GM18873 (cell line): ENCODE results near the gene KCNH1.

Experiments used
- ATAC-seq: cut with Tn5 transposase; IDR thresholded peaks from one replicate; pipeline ENCODE4 v1.9.1; 2021; ENCODE audit warnings: mild to moderate bottlenecking, moderate library complexity, moderate number of reproducible peaks; ENCODE audit not compliant: unreplicated experiment, low FRiP score

The KCNH1 gene

DNA sequence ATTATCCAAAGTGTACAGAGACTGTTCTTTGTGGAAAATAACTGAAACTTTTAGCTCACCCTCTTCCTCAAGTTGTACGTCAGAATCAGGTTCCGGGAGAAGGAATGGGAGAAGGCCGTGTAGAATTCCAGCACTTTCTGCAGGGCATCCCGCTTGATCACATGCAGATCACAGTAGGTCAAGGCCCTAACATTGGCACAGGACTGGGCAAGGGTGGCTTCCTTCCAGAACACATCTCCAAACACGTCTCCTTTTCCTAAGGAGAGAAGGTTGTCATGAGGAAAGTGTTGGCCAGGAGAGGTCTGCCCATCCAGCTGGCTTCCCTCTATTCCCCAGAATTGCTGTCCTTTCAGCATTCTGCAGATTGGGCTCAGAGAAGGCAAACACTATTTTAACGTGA is 358.7 kb downstream of the KCNH1 start:
- ATAC-seq = no peak

DNA sequence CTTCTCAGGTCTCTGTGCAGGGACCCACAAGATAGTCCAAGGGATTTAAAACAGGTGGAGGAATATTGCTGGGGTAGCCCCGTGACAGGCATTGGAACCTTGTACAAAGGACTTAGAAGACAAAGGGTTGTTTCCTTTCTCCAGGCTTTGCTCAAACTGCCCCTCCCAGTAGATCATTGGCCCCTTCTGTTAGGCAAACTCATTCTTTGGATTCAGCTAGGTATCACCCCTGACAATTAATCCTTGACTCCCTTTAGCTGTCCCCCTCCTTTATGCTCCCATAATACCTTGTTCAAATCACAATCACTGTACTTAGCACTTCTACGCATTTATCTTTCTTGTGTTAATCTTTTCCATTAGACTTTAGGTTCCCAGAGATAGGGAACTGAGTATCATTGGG is 360.5 kb downstream of the KCNH1 start:
- no peak for ATAC-seq

DNA sequence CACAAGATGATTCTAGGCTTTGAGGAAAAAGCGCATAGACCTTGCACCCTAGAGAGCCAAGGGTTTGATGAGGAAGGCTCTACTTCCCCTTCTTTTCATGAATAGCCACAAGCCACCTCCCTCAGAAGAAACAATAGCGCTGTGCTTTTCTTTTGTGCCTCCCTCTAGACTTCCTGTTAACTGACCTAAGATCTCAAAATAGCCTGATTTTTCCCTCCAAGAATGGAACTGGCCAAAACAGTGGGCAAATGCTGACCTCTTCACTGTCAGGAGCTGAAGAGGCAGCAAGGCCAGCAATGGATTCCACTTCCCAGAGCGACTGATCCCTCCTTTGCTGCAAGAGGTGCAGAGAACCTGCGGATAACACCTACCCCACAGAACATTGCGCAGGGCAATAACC is 362.8 kb downstream of the KCNH1 start:
- ATAC-seq = no peak

DNA sequence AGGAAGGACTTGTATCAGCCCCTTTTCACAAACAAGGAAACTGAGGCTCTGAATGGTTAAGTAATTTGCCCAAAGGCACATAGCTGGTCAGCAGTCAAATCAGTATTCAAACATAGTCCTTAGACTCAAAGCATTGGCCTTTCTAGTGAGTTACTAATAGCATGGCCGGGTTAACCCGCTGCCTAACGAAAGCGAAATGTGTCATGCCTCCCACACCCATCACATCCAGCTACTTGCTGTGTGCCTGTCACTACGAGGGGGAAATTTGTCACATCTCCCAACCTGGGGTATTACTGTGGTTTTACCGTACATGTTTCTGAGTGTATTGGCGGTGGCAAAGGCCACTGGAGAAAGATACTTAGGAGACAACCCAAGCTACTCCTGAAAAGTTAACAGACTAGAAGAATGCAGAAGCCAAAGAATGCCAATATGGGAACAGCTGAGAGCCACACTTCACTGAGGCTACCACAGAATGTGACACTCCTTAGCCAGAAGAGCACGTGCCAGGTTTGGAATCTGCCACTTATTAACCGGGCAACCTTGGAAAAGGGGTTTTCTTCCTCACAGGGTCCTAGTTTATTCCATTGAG is 363.5 kb downstream of the KCNH1 start:
- no peak for ATAC-seq

DNA sequence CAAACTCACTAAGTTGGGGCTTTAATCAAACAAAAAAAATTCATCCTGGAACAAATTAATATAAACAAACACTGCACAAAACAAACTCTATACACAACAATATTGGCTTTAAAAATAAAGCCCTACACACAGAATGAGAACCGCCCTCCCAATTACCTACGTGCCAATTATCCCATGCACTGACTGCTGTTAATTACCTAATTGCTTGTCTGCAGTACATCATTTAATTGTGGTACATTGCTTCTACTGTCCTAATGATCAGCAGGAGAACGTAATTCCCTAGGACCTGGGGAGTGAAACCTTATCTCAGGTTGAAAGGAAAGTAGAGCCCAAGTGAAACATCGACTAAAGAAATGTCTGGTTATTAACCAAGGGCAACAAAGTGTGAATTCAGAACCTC is 364.5 kb downstream of the KCNH1 start:
- no peak for ATAC-seq

DNA sequence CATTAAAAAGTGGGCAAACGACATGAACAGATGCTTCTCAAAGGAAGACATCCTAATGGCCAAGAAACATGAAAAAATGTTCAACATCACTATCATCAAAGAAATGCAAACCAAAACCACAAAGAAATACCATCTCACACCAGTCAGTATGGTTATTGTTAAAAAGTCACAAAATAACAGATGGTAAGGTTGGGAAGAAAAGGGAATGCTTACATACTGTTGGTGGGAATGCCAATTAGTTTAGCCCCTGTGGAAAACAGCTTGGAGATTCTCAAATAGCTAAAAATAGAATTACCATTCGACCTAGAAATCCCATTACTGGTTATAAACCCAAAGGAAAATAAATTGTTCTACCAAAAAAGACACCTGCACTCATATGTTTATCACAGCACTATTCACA is 369.4 kb downstream of the KCNH1 start:
- no peak for ATAC-seq

DNA sequence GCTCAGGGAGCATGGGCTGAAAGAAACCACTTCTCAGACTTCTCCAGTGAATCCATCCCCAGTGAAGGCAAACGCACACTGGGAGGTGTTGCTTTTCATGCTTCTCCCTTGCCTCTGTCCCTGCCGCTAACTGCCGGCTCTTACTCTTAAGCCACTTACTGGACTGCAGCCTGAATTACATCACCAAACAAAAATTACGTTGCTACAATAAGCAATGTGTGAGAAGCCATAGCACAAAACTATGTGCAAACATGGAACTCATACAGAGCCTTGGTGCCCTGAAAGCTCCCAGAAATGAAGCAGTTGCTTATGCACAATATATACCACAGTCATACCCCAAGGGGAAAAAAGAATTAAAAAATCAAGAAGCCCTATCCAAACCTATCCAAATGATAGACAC is 375.2 kb downstream of the KCNH1 start:
- no peak for ATAC-seq

DNA sequence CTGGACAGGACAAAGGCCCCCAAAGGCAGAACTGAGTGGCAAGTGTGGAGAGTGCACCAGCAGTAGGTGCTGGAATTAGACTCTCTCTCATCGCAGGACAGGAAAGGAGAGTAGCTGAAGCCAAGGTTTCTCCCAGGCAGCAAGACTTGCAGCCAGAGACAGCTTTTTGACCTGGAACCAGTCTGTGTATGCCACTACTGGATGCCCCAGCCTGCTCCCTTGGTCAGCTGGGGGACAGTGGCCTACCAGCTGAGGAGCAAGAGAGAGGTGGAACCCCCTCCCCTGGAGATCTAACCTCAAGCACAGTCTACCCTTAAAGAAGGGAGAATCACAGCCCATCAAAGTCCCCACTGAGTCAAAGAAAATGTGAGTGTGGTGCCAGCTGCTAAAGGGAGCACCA is 375.7 kb downstream of the KCNH1 start:
- ATAC-seq = no peak

DNA sequence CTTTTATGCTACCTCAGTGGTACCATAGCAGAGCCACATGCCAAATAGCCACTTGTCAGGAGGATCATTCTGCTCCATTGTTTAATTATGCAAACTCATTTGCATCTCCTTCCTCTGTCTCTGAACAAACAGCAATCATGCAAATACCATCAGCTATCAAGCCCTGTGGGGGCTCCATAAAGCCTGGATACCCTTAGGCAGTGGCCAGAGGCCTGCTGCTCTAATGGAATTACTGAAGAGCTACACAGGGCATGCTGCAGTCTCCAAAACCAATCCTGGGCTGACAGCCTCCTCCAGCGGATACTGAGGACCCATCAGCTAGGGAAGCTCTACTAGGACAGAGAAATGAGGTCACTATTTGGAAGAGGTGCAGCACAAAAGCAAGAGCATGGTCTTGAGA is 376.3 kb downstream of the KCNH1 start:
- no peak for ATAC-seq

DNA sequence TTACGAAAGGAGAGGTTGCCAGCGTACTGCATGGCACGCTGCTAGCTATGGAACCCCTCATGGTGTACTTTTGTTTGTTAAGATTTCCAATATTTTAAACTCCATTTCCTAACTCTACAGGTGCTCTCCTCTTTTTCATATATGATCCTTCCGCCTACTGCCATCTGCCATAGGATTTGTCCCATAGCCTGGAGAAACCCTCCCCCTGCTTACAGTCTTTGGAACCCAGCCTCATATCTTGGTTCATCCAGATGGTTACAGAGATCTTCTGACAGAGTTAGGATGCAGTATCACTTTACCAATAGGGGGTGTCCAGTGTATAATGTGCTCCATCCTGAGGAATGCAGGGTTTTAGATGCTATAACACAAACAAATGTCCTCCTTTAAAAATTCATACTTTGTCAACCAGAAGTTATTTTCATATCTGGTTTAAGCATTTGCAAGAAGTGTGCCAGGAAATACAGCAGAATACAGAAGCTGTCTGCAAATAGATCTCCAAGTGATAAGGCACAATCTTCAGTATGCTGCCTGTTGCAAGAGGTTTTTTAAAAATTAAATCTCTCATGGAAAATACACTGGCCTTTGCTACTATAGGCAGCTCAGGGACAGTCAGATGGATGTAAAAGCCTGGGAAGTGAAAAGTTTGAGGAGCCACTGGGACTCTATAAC is 377.8 kb downstream of the KCNH1 start:
- no peak for ATAC-seq

DNA sequence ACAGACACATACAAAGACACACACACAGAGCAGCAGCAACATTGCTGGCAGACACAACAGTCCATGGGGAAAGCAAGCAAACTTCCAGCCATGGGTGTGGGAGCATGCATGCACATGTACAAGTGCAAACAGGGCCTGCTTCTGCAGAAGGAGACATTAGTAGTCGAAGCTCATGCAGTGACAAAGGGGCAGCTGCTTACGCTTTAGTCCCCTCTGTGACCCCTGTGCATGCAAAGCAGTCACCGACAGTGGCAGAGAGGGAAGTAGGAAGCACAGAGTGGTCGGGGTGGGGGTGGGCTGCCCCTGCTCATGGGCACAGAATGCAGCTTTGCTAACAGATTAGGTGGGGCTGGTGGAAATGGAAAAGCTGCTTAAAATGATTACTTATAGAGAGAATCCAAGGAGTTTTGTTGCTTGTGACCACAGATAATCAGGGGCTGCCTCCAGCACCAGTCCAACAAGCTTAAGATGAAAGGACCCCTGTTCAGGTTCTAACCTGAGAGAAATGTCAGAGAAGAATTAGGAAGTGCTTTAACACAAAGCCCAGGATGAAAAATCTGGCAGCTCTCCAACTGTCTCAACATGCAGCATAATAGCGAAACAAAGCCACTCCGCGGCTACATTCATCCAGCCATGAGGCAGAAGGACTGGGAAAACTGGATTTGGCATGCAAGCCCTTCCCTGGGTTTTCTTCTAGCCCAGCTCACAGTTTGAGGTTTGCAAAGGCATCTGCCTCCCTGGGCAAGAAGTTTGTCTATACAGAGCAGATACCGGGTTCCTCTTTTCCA is 378.9 kb downstream of the KCNH1 start:
- ATAC-seq = no peak

DNA sequence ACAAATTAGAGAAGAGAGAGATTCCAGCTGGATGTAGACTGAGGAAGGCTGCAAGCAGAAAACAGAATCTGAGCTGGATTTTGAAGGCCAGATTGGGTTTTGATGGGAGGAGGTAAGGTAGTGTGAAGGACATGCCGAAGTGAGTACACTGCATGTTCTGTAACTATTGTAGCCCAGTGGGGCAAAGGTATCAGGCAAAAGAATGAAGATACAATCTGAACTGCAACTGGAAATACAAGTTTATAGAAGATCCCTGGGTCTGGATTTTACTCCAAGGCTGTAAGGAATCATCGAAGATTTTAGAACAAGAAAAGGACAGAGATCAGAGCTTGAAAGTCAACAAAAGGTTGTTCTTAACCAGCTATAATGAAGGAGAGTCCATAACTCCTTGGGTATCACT is 382.0 kb downstream of the KCNH1 start:
- ATAC-seq = no peak

DNA sequence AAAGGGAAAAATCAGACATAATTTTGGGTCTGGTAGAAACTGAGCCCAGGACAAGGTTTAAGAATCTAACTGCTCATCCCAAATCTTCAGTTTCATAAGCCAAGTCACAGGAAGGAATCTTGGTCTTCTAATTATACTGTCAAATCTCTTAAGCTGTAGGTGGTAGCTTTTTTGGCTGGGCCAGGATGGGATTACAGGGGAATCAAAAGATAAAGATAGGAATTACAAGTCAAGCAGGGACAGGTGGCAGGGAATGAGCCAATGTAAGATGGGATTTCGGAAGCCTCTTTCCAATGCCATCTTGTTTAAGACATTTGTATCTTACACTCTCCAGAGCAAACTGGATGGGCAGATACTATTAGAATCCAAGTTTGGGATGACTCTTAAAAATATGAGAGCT is 383.5 kb downstream of the KCNH1 start:
- ATAC-seq = no peak

DNA sequence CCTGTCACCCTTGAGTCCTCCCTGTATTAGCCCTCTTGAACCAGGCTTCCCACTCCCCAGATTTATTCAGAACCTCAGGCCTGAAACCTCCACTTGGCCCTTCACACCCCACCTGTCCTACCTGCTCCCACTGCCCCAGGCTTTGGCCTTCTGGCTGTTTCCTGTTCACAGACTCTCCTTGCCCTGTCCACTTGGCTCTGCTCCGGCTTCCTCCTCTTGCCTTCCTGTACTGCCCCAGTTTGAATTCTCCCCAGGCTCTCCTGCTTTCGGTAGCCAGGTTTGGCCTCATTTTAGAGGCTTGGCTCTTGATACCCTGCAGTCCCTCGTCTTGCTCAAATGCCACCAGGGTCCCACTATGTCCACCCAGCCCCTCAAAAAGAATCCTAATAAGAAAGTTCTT is 385.2 kb downstream of the KCNH1 start:
- no peak for ATAC-seq

DNA sequence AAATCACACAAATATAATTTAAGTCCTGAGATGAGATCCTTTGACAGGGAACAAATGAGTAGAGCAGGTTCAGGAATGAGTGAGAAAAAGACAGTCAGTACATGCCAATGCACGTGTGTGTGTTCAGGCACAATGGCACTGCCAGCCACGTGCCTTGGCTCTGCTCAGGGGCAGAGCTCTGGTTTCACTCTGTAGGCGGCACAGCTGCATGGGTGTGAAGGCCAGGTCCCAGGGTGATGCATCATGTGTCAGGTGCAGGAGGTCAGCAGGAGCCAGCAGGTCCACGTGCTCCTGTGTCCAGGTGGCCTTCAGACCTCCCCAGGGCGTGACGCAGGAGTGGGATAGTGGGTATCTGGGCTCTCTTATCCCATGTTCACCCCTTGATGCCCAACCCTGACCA is 386.1 kb downstream of the KCNH1 start:
- no peak for ATAC-seq

DNA sequence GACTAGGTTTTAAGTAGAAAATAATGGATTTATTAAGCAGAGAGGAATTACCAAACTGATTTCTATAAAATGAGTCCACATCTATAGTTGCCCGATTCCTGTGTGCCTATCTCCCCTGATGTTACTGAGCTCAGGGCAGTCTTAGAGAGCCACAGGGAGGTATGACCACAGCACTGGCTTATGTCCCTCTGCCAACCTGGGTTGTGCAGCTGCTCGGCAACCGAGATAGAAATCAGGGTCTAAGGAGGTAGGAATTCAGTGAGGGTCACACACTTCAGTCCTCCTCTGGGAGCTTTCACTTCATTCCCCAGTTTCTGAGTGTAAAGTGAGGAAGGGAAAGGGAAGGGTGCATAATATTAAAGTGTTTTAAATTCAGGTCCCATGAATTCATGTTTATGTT is 386.8 kb downstream of the KCNH1 start:
- no peak for ATAC-seq

DNA sequence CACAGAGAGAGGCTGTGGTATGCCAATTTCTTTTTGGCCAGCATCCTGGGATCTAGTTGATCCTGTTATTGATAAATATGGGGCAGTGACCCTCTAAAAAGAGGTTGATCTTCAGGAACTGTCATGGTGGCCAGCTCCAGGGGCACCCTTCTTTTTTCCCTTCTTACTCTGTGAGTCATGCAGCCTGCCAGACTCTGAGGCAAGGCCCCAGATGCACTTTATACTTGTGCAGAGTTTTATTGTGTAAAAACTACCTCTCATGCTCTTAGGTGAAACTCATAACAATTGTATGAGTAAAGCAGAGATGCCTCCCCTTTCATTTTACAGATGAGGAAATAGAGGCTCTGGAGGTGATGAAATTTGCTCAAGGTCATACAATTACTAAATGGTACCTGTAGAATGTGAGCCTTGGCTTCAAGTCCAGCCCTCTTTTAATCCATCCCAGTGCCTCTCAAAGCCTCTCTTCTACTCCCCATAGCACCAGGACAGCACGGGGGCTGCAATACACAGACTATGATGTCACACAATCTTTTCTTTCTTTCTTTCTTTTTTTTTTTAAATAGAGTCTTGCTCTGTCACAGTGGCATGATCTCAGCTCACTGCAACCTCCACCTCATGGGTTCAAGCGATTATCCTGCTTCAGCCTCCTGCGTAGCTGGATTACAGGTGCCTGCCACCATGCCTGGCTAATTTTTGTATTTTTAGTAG is 387.8 kb downstream of the KCNH1 start:
- no peak for ATAC-seq

DNA sequence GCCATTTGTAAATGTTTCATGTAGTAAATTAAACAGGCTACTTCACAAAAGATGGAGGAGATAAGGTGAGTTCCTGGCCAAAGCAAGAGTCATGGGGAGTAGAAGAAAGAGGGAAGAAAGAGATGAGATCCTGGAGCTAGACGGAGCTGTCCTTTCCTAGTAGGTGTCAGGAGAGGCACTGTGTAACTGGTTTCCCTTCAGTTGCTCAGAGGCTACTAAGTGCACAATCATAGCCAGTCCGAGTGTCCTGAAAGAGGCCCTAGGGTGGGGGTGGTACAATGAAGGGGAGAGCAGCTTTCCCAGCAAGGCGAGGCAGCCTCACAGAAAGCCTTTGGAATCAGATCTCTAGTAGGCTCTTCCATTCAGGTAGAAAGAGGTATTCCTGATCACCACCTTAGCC is 390.9 kb downstream of the KCNH1 start:
- ATAC-seq = no peak

DNA sequence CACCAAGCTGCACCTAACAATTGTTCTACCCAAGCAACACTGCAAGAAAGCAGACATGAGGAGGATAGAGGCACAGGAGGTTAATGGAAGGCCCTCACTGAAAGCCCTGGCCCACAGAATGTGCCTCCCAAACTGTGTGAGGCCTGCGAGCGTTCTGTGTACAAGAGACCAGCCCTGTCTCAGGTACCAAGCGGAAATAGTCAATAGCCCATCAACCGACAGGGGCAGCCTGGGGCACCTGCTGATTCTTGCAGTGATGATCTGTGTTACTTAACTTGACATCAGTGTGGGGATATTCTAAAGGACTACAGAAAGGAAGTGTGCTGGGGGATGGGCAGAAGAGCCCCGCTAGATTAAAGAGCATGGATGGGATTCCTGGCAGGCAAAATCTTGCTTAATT is 392.4 kb downstream of the KCNH1 start:
- ATAC-seq = no peak

DNA sequence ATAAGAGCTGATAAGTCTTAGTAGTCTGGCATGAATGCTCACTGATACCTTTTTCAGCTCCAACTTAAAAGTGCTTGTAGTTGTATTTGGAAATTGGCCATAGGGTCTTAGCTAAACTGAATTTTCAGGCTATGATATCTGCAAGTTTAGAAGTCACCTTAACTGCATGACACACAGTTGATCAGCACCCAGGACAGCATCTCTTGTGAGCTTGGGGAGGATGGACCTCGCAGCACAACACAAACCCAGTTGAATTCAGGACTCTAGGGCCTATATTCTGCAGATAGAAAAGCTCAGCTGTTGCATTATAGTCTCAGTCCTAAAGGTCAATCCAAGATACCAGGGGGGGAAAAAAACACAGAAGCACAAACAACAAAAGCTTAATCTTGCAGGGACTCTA is 394.3 kb downstream of the KCNH1 start:
- no peak for ATAC-seq

DNA sequence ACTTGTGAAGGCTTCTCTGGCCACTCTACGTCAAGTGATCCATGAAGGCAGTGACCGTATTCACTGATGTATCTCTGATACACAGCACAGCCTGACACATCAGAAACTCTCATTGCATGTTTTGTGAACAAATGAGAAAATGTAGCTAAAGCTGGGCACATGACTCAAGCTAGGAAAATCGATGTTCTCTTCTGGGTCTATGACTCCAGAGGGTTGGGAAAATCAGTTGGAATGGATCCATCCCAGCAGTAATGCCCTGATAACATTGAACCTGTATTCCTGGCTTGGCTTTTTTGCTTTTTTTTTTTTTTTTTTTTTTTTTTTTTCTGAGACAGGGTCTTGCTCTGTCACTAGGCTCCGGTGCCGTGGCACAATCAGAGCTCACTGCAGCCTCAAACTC is 395.7 kb downstream of the KCNH1 start:
- ATAC-seq = no peak
